Osteoblast (primary cell): ENCODE measurements around the gene ADGRV1. TPM values are rescaled to one million over a fixed set of nuclear protein-coding genes. Genes with fewer than 3 reads are reported as not detected.
"Not testable (repeated sequence)": the region's sequence is repeated elsewhere in the genome, so short reads cannot be mapped to it uniquely, and the experiment has no call there.

ENCODE experiments used
- DNase-seq: peaks from one replicate; pipeline ENCODE4 v3.0.0; 2011; ENCODE audit warnings: low spot score, mixed read lengths; ENCODE audit not compliant: insufficient read length; ENCODE audit errors: missing footprints
- H2AFZ ChIP-seq: 2 replicates; pipeline ENCODE4 v1.6.0; 2011; ENCODE audit warnings: mild to moderate bottlenecking, low read length
- H3K27ac ChIP-seq: 2 replicates; pipeline ENCODE4 v1.5.1; 2011; ENCODE audit warnings: mild to moderate bottlenecking, low read depth, low read length, moderate library complexity
- H3K27me3 ChIP-seq: 2 replicates; pipeline ENCODE4 v1.6.0; 2012; ENCODE audit warnings: mild to moderate bottlenecking, control low read depth, inconsistent platforms, low read length, moderate library complexity; ENCODE audit not compliant: insufficient read depth
- H3K36me3 ChIP-seq: 2 replicates; pipeline ENCODE4 v1.5.1; 2011; ENCODE audit warnings: mild to moderate bottlenecking, low read length, control low read depth, moderate library complexity; ENCODE audit not compliant: insufficient read depth
- H3K4me1 ChIP-seq: 2 replicates; pipeline ENCODE4 v1.5.1; 2011; ENCODE audit warnings: mild to moderate bottlenecking, low read length, control low read depth, moderate library complexity; ENCODE audit not compliant: insufficient read depth
- H3K4me2 ChIP-seq: 2 replicates; pipeline ENCODE4 v1.6.0; 2011; ENCODE audit warnings: mild to moderate bottlenecking, low read length; ENCODE audit not compliant: insufficient read depth
- H3K4me3 ChIP-seq: fragments of 200-600 bp; sonication (generic); 3 replicates; pipeline ENCODE4 v1.5.1; 2012; ENCODE audit warnings: mild to moderate bottlenecking, low read length, inconsistent platforms; ENCODE audit not compliant: insufficient read depth
- H3K79me2 ChIP-seq: 2 replicates; pipeline ENCODE4 v1.6.0; 2012; ENCODE audit warnings: mild to moderate bottlenecking, low read length, control low read depth, inconsistent platforms; ENCODE audit not compliant: insufficient read depth
- H3K9me3 ChIP-seq: 2 replicates; pipeline ENCODE4 v1.5.1; 2011; ENCODE audit warnings: low read depth, low read length, control low read depth
- H4K20me1 ChIP-seq: 2 replicates; pipeline ENCODE4 v1.6.0; 2012; ENCODE audit warnings: mild to moderate bottlenecking, low read length, control low read depth; ENCODE audit not compliant: insufficient read depth
- total RNA-seq: library from RNA; depleted of rRNA; stranded (reverse); fragments of >200 nt; gene quantifications from 2 replicates; pipeline ENCODE4 v1.2.3, GENCODE V29; 2012
- TF ChIP-seq, protein P1 (sequence below): IDR thresholded peaks from 2 replicates; pipeline ENCODE4 v1.5.1; 2011; ENCODE audit warnings: mild to moderate bottlenecking, low read depth, low read length, moderate library complexity; ENCODE audit errors: extremely low read depth

ADGRV1 gene
- total RNA-seq, 1 donor, result under 0.01 TPM

DNA sequence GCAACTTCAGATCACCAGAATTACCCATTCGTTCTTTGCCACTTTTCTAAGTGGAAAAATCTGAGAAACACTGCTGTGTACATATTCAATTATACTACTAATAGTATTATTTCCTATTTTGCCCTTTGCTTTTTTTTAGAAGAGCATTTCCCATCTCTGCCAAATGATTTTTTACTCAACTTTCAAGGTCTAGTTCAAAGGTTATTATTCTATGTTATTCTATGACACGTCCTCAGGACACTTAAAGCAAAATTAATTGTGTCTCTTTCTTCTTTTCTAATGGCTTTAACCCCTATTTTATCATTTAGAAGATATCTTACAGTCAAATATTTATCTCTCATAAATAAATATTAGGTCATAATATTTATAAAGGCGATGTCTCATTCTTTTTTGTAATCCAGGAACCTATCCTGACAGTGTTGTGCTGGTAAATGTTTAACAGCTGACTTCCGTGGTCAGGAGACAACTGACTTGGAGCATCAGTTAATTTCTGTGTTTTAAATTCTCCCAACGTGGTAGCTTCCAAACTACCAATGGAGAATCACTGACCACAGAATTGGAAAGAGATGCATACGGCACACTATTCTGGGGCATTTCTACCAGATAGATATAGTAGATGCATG is 449.3 kb downstream of the ADGRV1 start:
- no peak overlapping the region for H3K27ac ChIP-seq
- H3K9me3 ChIP-seq, result no peaks in the 10 kb centered on the region
- H2AFZ ChIP-seq, result no peak overlapping the region
- H3K4me1 ChIP-seq, result no peaks in the 10 kb centered on the region
- DNase-seq, result no peak
- no peaks in the 10 kb centered on the region for H3K36me3 ChIP-seq
- H3K4me3 ChIP-seq, result no peak overlapping the region
- TF ChIP-seq, protein P1, sequence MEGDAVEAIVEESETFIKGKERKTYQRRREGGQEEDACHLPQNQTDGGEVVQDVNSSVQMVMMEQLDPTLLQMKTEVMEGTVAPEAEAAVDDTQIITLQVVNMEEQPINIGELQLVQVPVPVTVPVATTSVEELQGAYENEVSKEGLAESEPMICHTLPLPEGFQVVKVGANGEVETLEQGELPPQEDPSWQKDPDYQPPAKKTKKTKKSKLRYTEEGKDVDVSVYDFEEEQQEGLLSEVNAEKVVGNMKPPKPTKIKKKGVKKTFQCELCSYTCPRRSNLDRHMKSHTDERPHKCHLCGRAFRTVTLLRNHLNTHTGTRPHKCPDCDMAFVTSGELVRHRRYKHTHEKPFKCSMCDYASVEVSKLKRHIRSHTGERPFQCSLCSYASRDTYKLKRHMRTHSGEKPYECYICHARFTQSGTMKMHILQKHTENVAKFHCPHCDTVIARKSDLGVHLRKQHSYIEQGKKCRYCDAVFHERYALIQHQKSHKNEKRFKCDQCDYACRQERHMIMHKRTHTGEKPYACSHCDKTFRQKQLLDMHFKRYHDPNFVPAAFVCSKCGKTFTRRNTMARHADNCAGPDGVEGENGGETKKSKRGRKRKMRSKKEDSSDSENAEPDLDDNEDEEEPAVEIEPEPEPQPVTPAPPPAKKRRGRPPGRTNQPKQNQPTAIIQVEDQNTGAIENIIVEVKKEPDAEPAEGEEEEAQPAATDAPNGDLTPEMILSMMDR, result no peak
- H4K20me1 ChIP-seq, result no peaks in the 10 kb centered on the region
- no peaks in the 10 kb centered on the region for H3K27me3 ChIP-seq
- H3K4me2 ChIP-seq, result no peak overlapping the region
- H3K79me2 ChIP-seq, result no peaks in the 10 kb centered on the region

DNA sequence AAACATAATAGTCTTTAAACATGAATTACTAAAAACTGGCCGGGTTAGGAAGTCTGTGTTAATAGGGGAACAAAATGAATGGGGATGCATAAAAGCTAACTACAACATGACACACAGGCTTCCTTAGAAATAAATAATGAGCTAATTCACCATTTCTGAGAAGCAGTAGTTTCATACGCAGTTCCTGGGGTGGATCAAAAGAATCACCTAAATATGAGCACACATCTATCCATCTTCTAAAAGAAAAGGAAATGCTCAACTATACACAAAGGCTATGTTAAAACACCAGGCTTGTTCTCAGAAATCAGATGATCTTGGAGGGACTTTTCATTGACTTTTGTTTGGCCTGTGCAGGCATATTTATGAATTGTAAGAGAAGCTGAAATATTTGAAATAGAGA is 451.5 kb downstream of the ADGRV1 start:
- Histone ChIP-seq H3K27me3 (no peaks in the 10 kb centered on the region), H3K79me2 (no peaks in the 10 kb centered on the region), H3K4me1 (no peaks in the 10 kb centered on the region), H3K4me3 (no peak overlapping the region), H3K9me3 (no peaks in the 10 kb centered on the region), H3K36me3 (no peaks in the 10 kb centered on the region), H2AFZ (no peak overlapping the region), H4K20me1 (no peaks in the 10 kb centered on the region), H3K4me2 (no peak overlapping the region), H3K27ac (no peak overlapping the region)
- TF ChIP-seq, protein P1, result no peak
- no peak for DNase-seq

DNA sequence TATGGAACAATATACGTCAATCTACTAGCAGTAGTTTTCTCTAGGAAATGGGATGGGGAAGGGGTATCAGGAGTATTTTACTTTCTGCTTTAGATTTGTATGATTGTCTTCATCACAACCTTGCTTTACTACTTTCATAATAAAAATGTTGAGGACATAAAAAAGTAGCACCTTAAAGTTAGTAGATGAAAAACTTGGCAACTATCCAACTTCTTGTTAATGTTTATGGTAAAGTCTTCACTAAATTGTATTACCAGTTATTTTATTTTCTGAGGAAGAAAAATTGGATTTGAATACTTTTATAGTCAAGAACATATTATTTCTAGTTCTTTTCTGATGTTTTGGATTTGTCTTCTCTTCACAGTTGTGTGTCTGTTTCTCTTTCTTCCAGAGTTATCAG is 452.4 kb downstream of the ADGRV1 start:
- H4K20me1 ChIP-seq, result no peaks in the 10 kb centered on the region
- H2AFZ ChIP-seq, result no peak overlapping the region
- no peaks in the 10 kb centered on the region for H3K4me1 ChIP-seq
- H3K36me3 ChIP-seq, result no peaks in the 10 kb centered on the region
- no peak for DNase-seq
- no peaks in the 10 kb centered on the region for H3K9me3 ChIP-seq
- no peak overlapping the region for H3K4me2 ChIP-seq
- no peaks in the 10 kb centered on the region for H3K27me3 ChIP-seq
- no peak overlapping the region for H3K27ac ChIP-seq
- no peaks in the 10 kb centered on the region for H3K79me2 ChIP-seq
- TF ChIP-seq, protein P1, result no peak
- H3K4me3 ChIP-seq, result no peak overlapping the region

DNA sequence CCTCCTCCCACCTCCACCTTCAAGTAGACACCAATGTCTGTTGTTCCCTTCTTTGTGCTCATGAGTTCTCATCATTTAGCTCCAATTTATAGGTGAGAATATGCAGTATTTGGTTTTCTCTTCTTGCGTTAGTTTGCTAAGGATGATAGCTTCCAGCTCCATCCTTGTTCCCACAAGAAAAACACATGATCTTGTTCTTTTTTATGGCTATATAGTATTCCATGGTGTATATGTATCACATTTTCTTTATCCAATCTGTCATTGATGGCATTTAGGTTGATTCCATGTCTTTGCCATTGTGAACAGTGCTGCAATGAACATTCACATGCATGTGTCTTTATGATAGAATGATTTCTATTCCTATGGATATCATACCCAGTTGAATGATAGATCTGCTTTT is 454.3 kb downstream of the ADGRV1 start:
- H4K20me1 ChIP-seq, H3K4me1 ChIP-seq, H3K27me3 ChIP-seq, H3K4me3 ChIP-seq, H3K36me3 ChIP-seq, H3K9me3 ChIP-seq, DNase-seq, H3K4me2 ChIP-seq, H3K27ac ChIP-seq, H2AFZ ChIP-seq, H3K79me2 ChIP-seq: not testable (repeated sequence)
